Myocyte (in vitro differentiated cells): Measurements from ENCODE around the gene SLC16A12. TPM values are rescaled to one million over a fixed set of nuclear protein-coding genes. Genes with fewer than 3 reads are reported as not detected.
"Not testable (repeated sequence)": the region's sequence is repeated elsewhere in the genome, so short reads cannot be mapped to it uniquely, and the experiment has no call there.

Experiments
- DNase-seq: peaks from one replicate; pipeline ENCODE4 v3.0.0-alpha.2; 2012; ENCODE audit warnings: low read depth
- total RNA-seq: library from RNA; depleted of rRNA; stranded (reverse); fragments of >200 nt; gene quantifications from 2 replicates; pipeline ENCODE4 v1.2.3, GENCODE V29; 2014

The SLC16A12 gene
- total RNA-seq, 1 donor from 2014 or later = 0.24 TPM

DNA sequence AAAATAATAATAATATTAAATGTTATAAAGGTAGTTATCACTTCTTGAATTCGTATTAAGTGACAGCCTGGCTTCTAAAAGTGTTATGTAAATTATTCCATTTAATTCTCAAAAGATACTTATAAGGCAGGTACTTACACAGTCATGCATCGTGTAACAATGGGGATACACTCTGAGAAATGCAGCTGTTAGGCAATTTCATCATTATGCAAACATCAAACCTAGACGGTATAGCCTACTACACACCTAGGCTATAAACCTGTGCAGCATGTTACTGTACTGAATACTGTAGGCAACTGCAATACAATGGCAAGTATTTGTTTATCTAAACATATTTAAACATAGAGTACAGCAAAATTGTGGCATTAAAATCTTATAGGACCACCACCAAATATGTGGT lies 141.5 kb downstream of the SLC16A12 start:
- DNase-seq = no peak

DNA sequence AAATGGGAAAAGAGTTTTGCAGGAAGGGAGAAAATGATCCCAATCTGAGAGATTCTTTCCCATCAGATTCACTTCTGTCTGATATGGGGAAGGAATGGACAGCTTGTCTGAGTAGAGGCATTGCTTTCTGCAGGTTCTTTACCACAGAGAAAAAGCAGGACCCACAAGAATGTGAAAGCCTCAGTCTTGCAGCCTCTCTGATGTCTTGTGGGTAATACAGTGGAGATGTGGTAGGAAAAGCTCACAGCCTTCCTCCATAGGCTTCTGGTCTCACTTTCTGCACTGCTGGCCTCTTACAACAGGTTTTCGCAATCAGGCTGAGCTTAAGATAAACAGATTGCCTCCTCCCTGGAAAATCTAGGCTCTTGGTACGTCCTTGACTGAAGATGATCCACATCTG lies 142.4 kb downstream of the SLC16A12 start:
- peak; percentile 80 for DNase-seq

DNA sequence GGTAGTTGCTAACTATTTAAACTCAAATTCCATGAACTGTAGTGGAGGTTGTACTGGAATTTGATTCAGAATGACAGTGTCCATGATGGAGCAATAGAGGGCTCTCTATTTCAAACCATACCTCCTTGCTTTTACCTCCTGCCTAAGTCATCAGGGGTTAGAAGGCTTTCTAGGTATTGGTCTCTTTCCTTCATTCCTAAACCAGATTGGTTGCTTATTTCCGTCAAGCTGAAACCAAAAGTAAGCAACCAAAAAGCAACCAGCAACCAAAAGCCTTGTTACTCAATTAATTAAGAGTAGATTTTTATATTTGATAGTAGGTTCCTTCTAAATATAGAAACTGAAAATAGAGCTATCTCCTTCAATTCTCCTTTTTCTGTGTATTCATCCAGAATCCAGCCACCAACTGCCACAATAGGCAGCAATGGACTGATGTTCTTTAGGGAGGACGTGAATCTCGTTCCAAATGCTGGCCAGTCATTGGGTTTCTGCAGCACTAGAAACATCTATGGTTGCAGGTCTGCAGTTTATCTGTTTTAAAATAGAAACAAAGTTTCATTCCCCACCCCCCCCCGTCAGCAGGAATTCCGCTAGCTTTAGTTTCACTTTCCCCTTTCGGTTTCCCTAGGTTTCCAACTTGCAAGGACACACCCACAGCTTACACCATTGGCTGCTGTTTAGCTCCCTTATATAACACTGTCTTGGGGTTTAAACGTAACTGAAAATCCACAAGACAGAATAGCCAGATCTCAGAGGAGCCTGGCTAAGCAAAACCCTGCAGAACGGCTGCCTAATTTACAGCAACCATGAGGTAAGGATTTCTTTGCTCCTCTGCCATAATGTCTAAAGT lies 143.3 kb downstream of the SLC16A12 start, which contains the start of gene IFIT1:
Gene IFIT1, plus strand, starts transcription at position 717 of the 850 bp plus-strand sequence. Its CDS starts 90 bp downstream, at position 807.
- peak; percentile 84 for DNase-seq

DNA sequence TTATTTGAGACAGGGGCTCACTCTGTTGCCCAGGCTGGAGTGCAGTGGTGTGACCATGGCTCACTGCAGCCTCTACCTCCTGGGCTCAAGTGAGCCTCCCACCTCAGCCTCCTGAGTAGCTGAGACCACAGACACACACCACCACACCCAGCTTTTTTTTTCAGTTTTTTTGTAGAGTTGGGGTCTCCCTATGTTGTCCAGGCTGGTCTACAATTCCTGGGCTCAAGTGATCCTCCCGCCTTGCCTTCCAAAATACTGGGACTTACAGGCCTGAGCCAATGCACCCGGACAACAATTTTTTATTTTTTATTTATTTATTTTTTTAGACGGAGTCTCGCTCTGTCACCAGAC lies 144.2 kb downstream of the SLC16A12 start:
- not testable (repeated sequence) for DNase-seq

DNA sequence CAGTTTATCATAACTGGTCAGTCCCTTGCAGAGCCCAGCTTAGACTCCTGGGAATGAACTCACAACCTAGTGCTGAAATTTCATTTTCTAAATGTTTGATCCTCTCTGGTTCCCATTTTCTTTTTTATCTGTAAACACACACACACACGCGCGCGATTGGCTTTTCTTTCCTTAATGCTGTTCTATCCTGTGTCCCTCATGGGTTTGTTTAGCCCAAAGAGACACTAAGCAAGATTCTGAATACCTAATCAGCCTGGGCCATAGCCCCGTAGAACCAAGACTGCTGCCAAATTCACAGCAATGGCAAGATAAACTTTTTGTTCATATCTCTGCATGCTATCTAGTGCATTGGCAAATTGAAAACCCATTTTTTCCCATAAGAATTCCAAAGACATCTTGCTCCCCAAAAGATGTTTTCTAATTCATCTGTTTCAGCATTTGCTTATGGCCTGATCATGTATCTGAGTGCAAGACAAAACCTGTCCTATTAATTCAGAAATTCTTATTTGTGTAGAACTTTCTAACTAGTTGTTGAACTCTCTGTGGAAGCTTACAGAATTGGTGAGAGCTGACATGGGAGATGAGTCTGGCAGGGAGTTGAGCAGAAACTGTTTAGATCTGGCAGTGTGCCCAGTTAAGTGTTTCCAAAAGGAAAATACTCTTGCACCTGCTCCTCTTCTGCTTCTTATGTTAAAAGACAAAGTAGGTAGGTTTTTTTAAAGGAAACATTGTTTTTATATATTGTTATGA lies 144.7 kb downstream of the SLC16A12 start:
- DNase-seq = peak; percentile 59

DNA sequence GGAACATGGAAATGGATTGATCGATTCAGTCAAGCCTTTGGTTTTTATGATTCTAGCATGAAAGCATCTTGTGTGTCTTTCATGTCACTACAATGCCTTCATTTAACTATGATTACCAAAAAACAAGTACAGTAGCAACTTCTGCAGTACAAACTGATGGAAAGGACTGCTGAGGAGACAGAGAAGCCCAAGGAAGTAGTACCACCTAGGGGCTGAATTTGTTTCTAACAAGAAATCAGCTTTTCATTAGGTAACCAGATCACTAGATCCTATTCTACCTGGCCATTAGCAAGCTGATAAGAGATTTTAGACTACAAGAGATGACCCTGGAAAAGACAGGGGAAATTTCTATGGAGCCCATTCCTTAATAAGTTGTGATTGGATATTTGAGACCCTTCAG lies 146.1 kb downstream of the SLC16A12 start:
- DNase-seq = peak; percentile 31

DNA sequence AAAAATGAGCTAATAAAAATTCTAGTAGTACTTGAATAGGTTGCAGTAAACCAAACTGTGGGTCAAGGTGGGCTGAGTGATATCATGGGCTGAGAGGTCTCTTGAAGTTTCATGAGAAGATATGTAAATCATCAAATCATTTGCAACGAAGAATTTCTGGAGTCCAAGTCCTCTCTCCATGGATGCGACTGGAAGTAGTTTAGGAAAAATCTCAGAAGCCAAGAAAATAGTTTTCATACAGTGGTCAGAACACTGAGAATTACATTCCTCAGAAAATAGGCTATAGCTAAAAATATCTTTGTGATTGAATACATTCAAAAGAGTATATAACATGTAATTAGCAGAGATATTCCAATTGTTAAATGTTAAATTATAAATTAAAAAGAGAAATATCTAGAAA lies 146.6 kb downstream of the SLC16A12 start:
- no peak for DNase-seq

DNA sequence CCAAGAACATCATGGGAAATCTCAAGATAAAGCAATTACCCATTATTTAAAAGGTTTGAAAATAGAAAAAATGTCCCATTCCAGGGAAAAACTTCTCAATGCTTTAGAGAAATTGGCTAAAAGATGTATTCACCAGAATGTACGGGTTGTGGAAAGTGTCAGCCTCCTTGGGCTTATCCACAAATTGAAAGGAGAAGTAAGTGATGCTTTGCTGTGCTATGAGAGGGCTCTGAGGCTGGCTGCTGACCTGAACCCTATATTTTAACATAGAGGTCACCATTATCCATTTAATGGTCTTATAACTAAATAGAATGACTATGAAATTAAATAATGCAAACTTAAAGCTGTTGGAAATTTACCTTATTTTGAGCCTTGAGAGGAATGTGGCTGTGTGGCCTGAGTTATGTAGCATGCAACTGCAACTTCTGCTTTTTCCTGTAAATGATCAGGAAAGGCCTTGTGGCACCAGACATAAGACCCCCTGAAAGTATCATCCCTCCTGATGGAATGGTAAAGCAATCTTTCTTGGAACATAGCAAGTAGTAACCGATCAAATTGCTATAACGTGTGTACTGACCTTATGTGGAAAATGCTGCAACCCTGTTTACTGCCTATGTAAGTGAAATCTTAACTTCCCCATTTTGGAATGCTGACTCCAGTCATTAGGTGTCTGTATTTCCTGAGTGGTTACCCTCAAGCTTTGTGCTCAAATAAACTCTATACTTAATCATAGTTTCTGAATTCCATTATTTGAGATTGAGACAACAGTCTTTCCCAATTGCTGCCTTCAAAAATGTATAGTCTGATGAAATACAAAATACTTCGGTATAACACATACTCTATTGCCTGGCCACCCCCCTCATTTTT lies 150.7 kb downstream of the SLC16A12 start:
- no peak for DNase-seq

DNA sequence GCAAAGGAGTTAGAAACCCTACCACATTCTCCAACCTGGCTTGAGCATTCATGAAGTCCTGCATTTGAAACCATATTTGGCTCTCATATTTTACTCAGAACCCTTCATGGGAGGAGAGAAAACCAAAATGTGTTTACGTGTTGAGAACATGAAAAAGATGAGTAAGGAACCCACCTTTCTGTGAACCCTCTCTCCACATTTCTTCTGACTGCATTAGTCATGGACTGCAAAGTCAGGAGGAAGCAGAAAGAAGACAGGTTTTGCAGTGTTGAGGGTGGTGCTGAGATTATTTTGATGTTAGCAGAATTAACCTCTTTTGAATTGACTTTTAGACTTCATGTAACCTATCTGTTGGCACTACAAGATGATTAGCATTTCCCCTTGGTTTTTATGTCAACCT lies 152.6 kb downstream of the SLC16A12 start:
- no peak for DNase-seq

Other genes with a start within 250 kb of the SLC16A12 start
- 4.5 and 7.1 TPM in 2 replicates for gene IFIT2, start 233.5 kb downstream of the SLC16A12 start, total RNA-seq
- gene IFIT3, start 207.6 kb downstream of the SLC16A12 start, total RNA-seq = 12.3 and 21.8 TPM in 2 replicates
- not detected in 2 replicates for gene IFIT1B, start 157.5 kb downstream of the SLC16A12 start, total RNA-seq
- 22.7 and 49.0 TPM in 2 replicates for gene IFIT1, start 143.0 kb downstream of the SLC16A12 start, total RNA-seq
- gene IFIT5, start 121.0 kb downstream of the SLC16A12 start, total RNA-seq = 19.5 and 21.6 TPM in 2 replicates
- 11.3 and 21.9 TPM in 2 replicates for gene PANK1, start 109.6 kb upstream of the SLC16A12 start, total RNA-seq
- gene KIF20B, start 166.0 kb upstream of the SLC16A12 start, total RNA-seq = 4.1 and 4.3 TPM in 2 replicates